HG02678 (cell line): ENCODE data around the gene PIK3AP1.
A peak's percentile ranks its signal among the peaks of the same experiment; 100 is the strongest.
"Not testable (repeated sequence)": the region's sequence is repeated elsewhere in the genome, so short reads cannot be mapped to it uniquely, and the experiment has no call there.

Experiments used
- ATAC-seq: cut with Tn5 transposase; IDR thresholded peaks from one replicate; pipeline ENCODE4 v1.9.1; 2021; ENCODE audit warnings: mild to moderate bottlenecking, moderate library complexity; ENCODE audit not compliant: unreplicated experiment

Gene PIK3AP1

GRCh38 chr10:96737307-96737902 is 17.1 kb upstream of the PIK3AP1 start:
- not testable (repeated sequence) for ATAC-seq

- ATAC-seq = no peak
These were observed 4.3 kb upstream of the PIK3AP1 start for GRCh38 chr10:96724621-96725020.

GRCh38 chr10:96721207-96721572 is 876 bp upstream of the PIK3AP1 start:
- ATAC-seq = no peak

GRCh38 chr10:96719850-96720421 is 378 bp downstream of the PIK3AP1 start:
- peak; percentile 60 for ATAC-seq

- no peak for ATAC-seq
These were observed 1.1 kb downstream of the PIK3AP1 start for GRCh38 chr10:96719200-96719599.

- no peak for ATAC-seq
These were observed 1.9 kb downstream of the PIK3AP1 start for GRCh38 chr10:96718304-96718990.

- ATAC-seq = no peak
These were observed 3.9 kb downstream of the PIK3AP1 start for GRCh38 chr10:96716390-96716789.

- ATAC-seq = no peak
These were observed 5.5 kb downstream of the PIK3AP1 start for GRCh38 chr10:96714746-96715255.

GRCh38 chr10:96714031-96714590 is 6.2 kb downstream of the PIK3AP1 start:
- ATAC-seq = no peak

- no peak for ATAC-seq
These were observed 7.5 kb downstream of the PIK3AP1 start for GRCh38 chr10:96712662-96713271.

GRCh38 chr10:96711048-96711728 is 9.1 kb downstream of the PIK3AP1 start:
- ATAC-seq = no peak

GRCh38 chr10:96709525-96709924 is 10.8 kb downstream of the PIK3AP1 start:
- ATAC-seq = no peak

- no peak for ATAC-seq
These were observed 11.3 kb downstream of the PIK3AP1 start for GRCh38 chr10:96708996-96709395.

GRCh38 chr10:96708456-96708855 is 11.9 kb downstream of the PIK3AP1 start:
- no peak for ATAC-seq

GRCh38 chr10:96706331-96706853 is 13.9 kb downstream of the PIK3AP1 start:
- no peak for ATAC-seq

GRCh38 chr10:96705134-96705533 is 15.2 kb downstream of the PIK3AP1 start:
- ATAC-seq = no peak

- ATAC-seq = no peak
These were observed 15.8 kb downstream of the PIK3AP1 start for GRCh38 chr10:96704563-96704962.

GRCh38 chr10:96703358-96703757 is 17.0 kb downstream of the PIK3AP1 start:
- no peak for ATAC-seq

- ATAC-seq = no peak
These were observed 19.0 kb downstream of the PIK3AP1 start for GRCh38 chr10:96701265-96701664.

GRCh38 chr10:96700374-96701099 is 19.8 kb downstream of the PIK3AP1 start:
- peak; percentile 79 for ATAC-seq
